HEK293 (cell line): Measurements from ENCODE around the gene RBP2.

Source experiments
- CTCF ChIA-PET: fragments of 350-600 bp; formaldehyde crosslinking; extraction: SDS; loops from one replicate; lab custom pipeline; 2021; ENCODE audit warnings: antibody characterized with exemption; lab: Yijun Ruan, JAX
- POLR2A ChIA-PET: fragments of 300-600 bp; formaldehyde crosslinking; extraction: SDS; loops from one replicate; lab custom pipeline; 2020; ENCODE audit warnings: antibody characterized with exemption, inconsistent platforms; lab: Yijun Ruan, JAX
- H3K27ac ChIP-seq: fragments of 200-500 bp; sonication (Bioruptor generic); 2 replicates; pipeline ENCODE4 v1.5.1; 2014; ENCODE audit warnings: low read depth, low read length, control low read depth, inconsistent platforms; ENCODE audit errors: extremely low read depth
- H3K36me3 ChIP-seq, 2 experiments: fragments of 200-500 bp in 1 of 2; sonication (Bioruptor generic) in 1 of 2; 1 replicate in 1 of 2; 2 replicates in 1 of 2; pipeline ENCODE4 v1.5.1; 2014 to 2017; ENCODE audit warnings: inconsistent platforms in 2 of 2, low read length in 2 of 2; ENCODE audit not compliant: control insufficient read depth in 2 of 2, insufficient read depth in 1 of 2
- H3K4me1 ChIP-seq: fragments of 200-500 bp; sonication (Bioruptor generic); 2 replicates; pipeline ENCODE4 v1.5.1; 2014; ENCODE audit warnings: mild to moderate bottlenecking, low read length, inconsistent platforms; ENCODE audit not compliant: control insufficient read depth, insufficient read depth
- H3K4me3 ChIP-seq: 2 replicates; pipeline ENCODE4 v1.5.1; 2011; ENCODE audit warnings: low read depth, mild to moderate bottlenecking, control low read depth, low read length, moderate library complexity
- H3K9me3 ChIP-seq: fragments of 200-500 bp; sonication (Bioruptor generic); 2 replicates; pipeline ENCODE4 v1.5.1; 2014; ENCODE audit warnings: low read depth, low read length, inconsistent platforms; ENCODE audit not compliant: control insufficient read depth, insufficient read depth
- HOXD13 ChIP-seq: sonication (generic); formaldehyde crosslinking; IDR thresholded peaks from 2 replicates; pipeline ENCODE4 v1.8.0; 2022; ENCODE audit warnings: missing genetic modification reagents, borderline replicate concordance
- KLF1 ChIP-seq: fragments of 450-650 bp; formaldehyde crosslinking; IDR thresholded peaks from 2 replicates; pipeline ENCODE4 v1.5.1; 2016; ENCODE audit warnings: missing biosample characterization, missing genetic modification characterization
- KLF9 ChIP-seq: fragments of 450-650 bp; formaldehyde crosslinking; IDR thresholded peaks from 2 replicates; pipeline ENCODE4 v1.5.1; 2016; ENCODE audit warnings: missing biosample characterization, missing genetic modification characterization, low read depth
- OVOL3 ChIP-seq: fragments of 450-650 bp; formaldehyde crosslinking; IDR thresholded peaks from 2 replicates; pipeline ENCODE4 v1.5.1; 2016; ENCODE audit warnings: missing biosample characterization, missing genetic modification characterization
- PRDM10 ChIP-seq: fragments of 450-650 bp; formaldehyde crosslinking; IDR thresholded peaks from 2 replicates; pipeline ENCODE4 v1.5.1; 2016; ENCODE audit warnings: missing biosample characterization, missing genetic modification characterization
- REPIN1 ChIP-seq: fragments of 450-650 bp; formaldehyde crosslinking; IDR thresholded peaks from 2 replicates; pipeline ENCODE4 v1.5.1; 2017; ENCODE audit warnings: missing biosample characterization, missing genetic modification characterization, low read depth
- SETDB1 ChIP-seq: IDR thresholded peaks from one replicate; pipeline ENCODE4 v1.6.1; 2017; ENCODE audit warnings: mild to moderate bottlenecking, low read length, moderate library complexity, mixed read lengths; ENCODE audit not compliant: insufficient read length
- ZBTB49 ChIP-seq: fragments of 450-650 bp; formaldehyde crosslinking; IDR thresholded peaks from 2 replicates; pipeline ENCODE4 v1.5.1; 2016; ENCODE audit warnings: missing biosample characterization, missing genetic modification characterization, low read depth
- ZIC2 ChIP-seq: fragments of 450-650 bp; formaldehyde crosslinking; IDR thresholded peaks from 2 replicates; pipeline ENCODE4 v1.5.1; 2016; ENCODE audit warnings: missing biosample characterization, missing genetic modification characterization
- ZNF175 ChIP-seq: fragments of 450-650 bp; formaldehyde crosslinking; IDR thresholded peaks from 2 replicates; pipeline ENCODE4 v1.5.1; 2016; ENCODE audit warnings: missing biosample characterization, missing genetic modification characterization
- ZNF19 ChIP-seq: fragments of 450-650 bp; formaldehyde crosslinking; IDR thresholded peaks from 2 replicates; pipeline ENCODE4; 2016; ENCODE audit warnings: missing biosample characterization, missing genetic modification characterization, low read depth
- ZNF2 ChIP-seq: fragments of 450-650 bp; formaldehyde crosslinking; IDR thresholded peaks from 2 replicates; pipeline ENCODE4 v1.5.1; 2016; ENCODE audit warnings: missing biosample characterization, missing genetic modification characterization
- ZNF211 ChIP-seq: fragments of 450-650 bp; formaldehyde crosslinking; IDR thresholded peaks from 2 replicates; pipeline ENCODE4 v1.5.1; 2016; ENCODE audit warnings: low read depth, missing biosample characterization, missing genetic modification characterization
- ZNF280D ChIP-seq: fragments of 450-650 bp; formaldehyde crosslinking; IDR thresholded peaks from 2 replicates; pipeline ENCODE4 v1.5.1; 2016; ENCODE audit warnings: missing biosample characterization, missing genetic modification characterization
- ZNF404 ChIP-seq: fragments of 450-650 bp; formaldehyde crosslinking; IDR thresholded peaks from 2 replicates; pipeline ENCODE4 v1.5.1; 2017; ENCODE audit warnings: missing biosample characterization, missing genetic modification characterization
- ZNF473 ChIP-seq: fragments of 450-650 bp; formaldehyde crosslinking; IDR thresholded peaks from 2 replicates; pipeline ENCODE4 v1.5.1; 2017; ENCODE audit warnings: missing biosample characterization, missing genetic modification characterization
- ZNF558 ChIP-seq: fragments of 450-650 bp; formaldehyde crosslinking; IDR thresholded peaks from 2 replicates; pipeline ENCODE4 v1.5.1; 2016; ENCODE audit warnings: missing biosample characterization, missing genetic modification characterization
- ZNF639 ChIP-seq: fragments of 450-650 bp; formaldehyde crosslinking; IDR thresholded peaks from 2 replicates; pipeline ENCODE4 v1.5.1; 2016; ENCODE audit warnings: missing biosample characterization, missing genetic modification characterization
- ZNF664 ChIP-seq: fragments of 450-650 bp; formaldehyde crosslinking; IDR thresholded peaks from 2 replicates; pipeline ENCODE4 v1.5.1; 2016; ENCODE audit warnings: missing biosample characterization, missing genetic modification characterization
- ZNF701 ChIP-seq: fragments of 450-650 bp; formaldehyde crosslinking; IDR thresholded peaks from 2 replicates; pipeline ENCODE4 v1.5.1; 2016; ENCODE audit warnings: missing biosample characterization, missing genetic modification characterization
- ZNF768 ChIP-seq: fragments of 450-650 bp; formaldehyde crosslinking; IDR thresholded peaks from 2 replicates; pipeline ENCODE4 v1.5.1; 2018; ENCODE audit warnings: missing biosample characterization, mild to moderate bottlenecking, missing genetic modification characterization
- ZNF785 ChIP-seq: fragments of 450-650 bp; formaldehyde crosslinking; IDR thresholded peaks from 2 replicates; pipeline ENCODE4 v1.5.1; 2016; ENCODE audit warnings: missing biosample characterization, missing genetic modification characterization
- ZNF791 ChIP-seq: fragments of 450-650 bp; formaldehyde crosslinking; IDR thresholded peaks from 2 replicates; pipeline ENCODE4 v1.5.1; 2016; ENCODE audit warnings: missing biosample characterization, missing genetic modification characterization
- ZSCAN4 ChIP-seq: fragments of 450-650 bp; formaldehyde crosslinking; IDR thresholded peaks from 2 replicates; pipeline ENCODE4 v1.5.1; 2017; ENCODE audit warnings: missing biosample characterization, missing genetic modification characterization

Gene RBP2

GRCh38 chr3:139454346-139454745 lies 22.0 kb downstream of the RBP2 start (continued):
- TF ChIP-seq ZNF280D (no peak), ZNF664 (no peak), KLF9 (tag by site-specific recombination) (no peak), ZNF785 (tag by site-specific recombination) (no peak), ZNF473 (tag by site-specific recombination) (no peak), ZNF175 (tag by site-specific recombination) (no peak), SETDB1 (no peak)

- Histone ChIP-seq H3K9me3 (no peaks in the 10 kb centered on the region), H3K4me1 (no peaks in the 10 kb centered on the region), H3K27ac (no peak overlapping the region), H3K4me3 (no peak overlapping the region), H3K36me3 (no peaks in the 10 kb centered on the region)
- POLR2A ChIA-PET, result no interaction called here
- no peak for TF ChIP-seq ZBTB49 (tag by site-specific recombination)
- CTCF ChIA-PET, result no interaction called here
These were observed 26.2 kb downstream of the RBP2 start for GRCh38 chr3:139450159-139450558.

- no peaks in the 10 kb centered on the region for H3K36me3 ChIP-seq
- no peak overlapping the region for H3K4me3 ChIP-seq
- H3K27ac ChIP-seq, result no peak overlapping the region
- ChIA-PET POLR2A (no interaction called here), CTCF (no interaction called here)
- no peaks in the 10 kb centered on the region for H3K9me3 ChIP-seq
- no peaks in the 10 kb centered on the region for H3K4me1 ChIP-seq
- TF ChIP-seq REPIN1 (tag by site-specific recombination), result no peak
- no peak for TF ChIP-seq HOXD13 (CRISPR knock-in tag)
- TF ChIP-seq ZNF211 (tag by site-specific recombination), result no peak
- no peak for TF ChIP-seq OVOL3 (tag by site-specific recombination)
- no peak for TF ChIP-seq ZNF785 (tag by site-specific recombination)
- no peak for TF ChIP-seq ZIC2
- no peak for TF ChIP-seq KLF1 (tag by site-specific recombination)
- no peak for TF ChIP-seq ZSCAN4 (tag by site-specific recombination)
- TF ChIP-seq PRDM10 (tag by site-specific recombination), result no peak
- TF ChIP-seq ZNF701, result no peak
- TF ChIP-seq ZNF404 (tag by site-specific recombination), result no peak
- no peak for TF ChIP-seq ZNF768 (tag by site-specific recombination)
- no peak for TF ChIP-seq ZNF639 (tag by site-specific recombination)
- TF ChIP-seq ZNF19 (tag by site-specific recombination), result no peak
- TF ChIP-seq ZNF2, result no peak
- no peak for TF ChIP-seq ZNF558 (tag by site-specific recombination)
- no peak for TF ChIP-seq ZNF791 (tag by site-specific recombination)
These were observed 26.8 kb downstream of the RBP2 start for GRCh38 chr3:139449566-139449965.
